ENCODE data around the gene CDH8.

The CDH8 gene

GRCh38 chr16:62035115-62036092, 834 bp downstream of the CDH8 start:
- H3K27ac ChIP-seq, result no peak overlapping the region
- no peak for TF ChIP-seq CTCF (conservative IDR thresholded peaks at IDR 0.05; ENCODE audit: low read depth)
- CTCF ChIA-PET, result interaction anchor here (0.7 kb wide), 1 partner anchor 34 kb away, joined by 3 read pairs; no protein-coding TSS in a partner anchor
- POLR2A ChIA-PET (ENCODE audit: low non-redundant PET), result no interaction called here
- no peak for DNase-seq (ENCODE audit: low spot score)

- TF ChIP-seq CTCF (conservative IDR thresholded peaks at IDR 0.05; ENCODE audit: low read depth), result no peak
- DNase-seq (ENCODE audit: low spot score), result no peak
- CTCF ChIA-PET, result no interaction called here
- no peak overlapping the region for H3K27ac ChIP-seq
- POLR2A ChIA-PET (ENCODE audit: low non-redundant PET), result no interaction called here
Measured at GRCh38 chr16:62034231-62035114, 1.8 kb downstream of the CDH8 start.

DNA sequence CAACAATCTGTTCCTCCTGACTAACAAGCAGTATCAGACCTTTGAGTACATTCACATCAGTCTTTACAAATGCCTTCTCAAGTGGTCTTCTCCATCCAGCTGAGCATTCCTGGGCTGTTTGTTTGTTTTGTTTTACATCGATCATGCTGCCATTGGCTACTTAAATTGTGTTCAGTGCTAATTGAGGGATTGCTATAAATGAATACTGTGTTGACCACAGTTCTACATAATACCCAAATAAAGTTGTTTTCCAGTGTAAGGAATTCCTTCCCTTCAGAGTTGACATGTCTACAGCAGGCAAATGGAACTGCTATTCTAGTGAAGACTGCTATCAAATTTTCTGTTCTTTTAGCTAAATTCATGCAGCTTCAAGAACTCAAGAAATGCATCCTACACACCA, 3.2 kb downstream of the CDH8 start:
- POLR2A ChIA-PET (ENCODE audit: low non-redundant PET), result no interaction called here

GRCh38 chr16:62029947-62030346, 6.3 kb downstream of the CDH8 start:
- ChIA-PET CTCF (no interaction called here), POLR2A (ENCODE audit: low non-redundant PET) (no interaction called here)
- no peak overlapping the region for H3K27ac ChIP-seq
- TF ChIP-seq CTCF (conservative IDR thresholded peaks at IDR 0.05; ENCODE audit: low read depth), result no peak
- no peak for DNase-seq (ENCODE audit: low spot score)

More for the DNA sequence above, 3.2 kb downstream of the CDH8 start:
- no peak for TF ChIP-seq CTCF (conservative IDR thresholded peaks at IDR 0.05; ENCODE audit: low read depth)
- H3K27ac ChIP-seq, result no peak overlapping the region
- no peak for DNase-seq (ENCODE audit: low spot score)
- CTCF ChIA-PET, result no interaction called here

- TF ChIP-seq CTCF (conservative IDR thresholded peaks at IDR 0.05; ENCODE audit: low read depth), result no peak
- ChIA-PET CTCF (no interaction called here), POLR2A (ENCODE audit: low non-redundant PET) (no interaction called here)
- no peak overlapping the region for H3K27ac ChIP-seq
- DNase-seq (ENCODE audit: low spot score), result no peak
Measured at GRCh38 chr16:62022688-62023087, 13.6 kb downstream of the CDH8 start.

GRCh38 chr16:62021161-62021581, 15.1 kb downstream of the CDH8 start:
- no peak for TF ChIP-seq CTCF (conservative IDR thresholded peaks at IDR 0.05; ENCODE audit: low read depth)
- CTCF ChIA-PET, result interaction anchor here (0.6 kb wide), 1 partner anchor 488 kb away, joined by 3 read pairs; no protein-coding TSS in a partner anchor
- POLR2A ChIA-PET (ENCODE audit: low non-redundant PET), result no interaction called here
- H3K27ac ChIP-seq, result no peak overlapping the region
- no peak for DNase-seq (ENCODE audit: low spot score)

All from RWPE1 (cell line).